Measurements from ENCODE around the gene TNS1. TPM values are rescaled to one million over a fixed set of nuclear protein-coding genes. Genes with fewer than 3 reads are reported as not detected.
A peak's percentile ranks its signal among the peaks of the same experiment; 100 is the strongest.

The TNS1 gene
- total RNA-seq, 1 donor from 2014 or later = 11.6 TPM

DNA sequence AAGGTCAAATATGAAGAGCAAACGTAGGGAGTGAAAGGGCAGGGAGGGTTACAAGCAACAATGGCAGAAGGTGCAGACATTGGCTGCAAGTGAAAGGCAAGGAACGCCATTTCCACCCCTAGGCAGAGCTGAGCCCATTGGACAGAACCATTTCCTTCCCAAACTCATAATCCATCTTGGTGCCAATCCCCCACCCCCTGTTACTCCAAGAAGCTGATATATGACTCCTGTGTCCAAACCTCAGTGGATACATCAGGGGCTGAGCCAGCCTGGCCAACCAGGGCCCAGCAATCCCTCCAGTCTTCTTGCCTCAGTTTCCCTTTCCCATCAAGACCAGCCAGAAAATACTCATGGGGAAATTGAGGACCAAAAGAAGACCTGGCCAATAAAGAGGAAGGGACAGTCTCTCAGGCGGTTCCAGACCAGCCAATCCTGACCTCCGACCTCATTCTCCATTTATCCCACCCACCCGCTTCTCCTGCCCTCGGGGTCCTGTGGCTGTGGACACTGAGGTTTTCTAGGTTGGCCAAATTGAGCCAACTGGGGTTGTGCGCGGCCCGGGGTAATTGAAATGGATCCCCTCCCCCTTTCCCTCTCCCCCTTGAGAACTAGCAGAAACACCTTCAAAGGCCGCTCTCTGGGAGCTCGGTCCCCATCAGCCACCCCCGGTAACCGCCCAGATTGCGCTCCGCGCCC, 24.8 kb downstream of the TNS1 start:
- DNase-seq (ENCODE audit: low spot score) = no peak
- H3K4me3 Mint-ChIP-seq (ENCODE audit: unreplicated experiment) = peak overlapping the region; percentile 82
- TF ChIP-seq, protein P1, sequence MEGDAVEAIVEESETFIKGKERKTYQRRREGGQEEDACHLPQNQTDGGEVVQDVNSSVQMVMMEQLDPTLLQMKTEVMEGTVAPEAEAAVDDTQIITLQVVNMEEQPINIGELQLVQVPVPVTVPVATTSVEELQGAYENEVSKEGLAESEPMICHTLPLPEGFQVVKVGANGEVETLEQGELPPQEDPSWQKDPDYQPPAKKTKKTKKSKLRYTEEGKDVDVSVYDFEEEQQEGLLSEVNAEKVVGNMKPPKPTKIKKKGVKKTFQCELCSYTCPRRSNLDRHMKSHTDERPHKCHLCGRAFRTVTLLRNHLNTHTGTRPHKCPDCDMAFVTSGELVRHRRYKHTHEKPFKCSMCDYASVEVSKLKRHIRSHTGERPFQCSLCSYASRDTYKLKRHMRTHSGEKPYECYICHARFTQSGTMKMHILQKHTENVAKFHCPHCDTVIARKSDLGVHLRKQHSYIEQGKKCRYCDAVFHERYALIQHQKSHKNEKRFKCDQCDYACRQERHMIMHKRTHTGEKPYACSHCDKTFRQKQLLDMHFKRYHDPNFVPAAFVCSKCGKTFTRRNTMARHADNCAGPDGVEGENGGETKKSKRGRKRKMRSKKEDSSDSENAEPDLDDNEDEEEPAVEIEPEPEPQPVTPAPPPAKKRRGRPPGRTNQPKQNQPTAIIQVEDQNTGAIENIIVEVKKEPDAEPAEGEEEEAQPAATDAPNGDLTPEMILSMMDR (IDR thresholded peaks at IDR 0.05; ENCODE audit: unreplicated experiment) = no peak
- peaks cover 5% of the 10 kb centered on the region for H3K36me3 Mint-ChIP-seq (ENCODE audit: low read depth, unreplicated experiment)
- peaks cover 8% of the 10 kb centered on the region for H3K27me3 Mint-ChIP-seq (ENCODE audit: unreplicated experiment)
- peaks cover 19% of the 10 kb centered on the region for H3K4me1 Mint-ChIP-seq (ENCODE audit: unreplicated experiment)
- no peaks in the 10 kb centered on the region for H3K9me3 Mint-ChIP-seq (ENCODE audit: unreplicated experiment)
- no peak overlapping the region for H3K27ac Mint-ChIP-seq (ENCODE audit: unreplicated experiment)

DNA sequence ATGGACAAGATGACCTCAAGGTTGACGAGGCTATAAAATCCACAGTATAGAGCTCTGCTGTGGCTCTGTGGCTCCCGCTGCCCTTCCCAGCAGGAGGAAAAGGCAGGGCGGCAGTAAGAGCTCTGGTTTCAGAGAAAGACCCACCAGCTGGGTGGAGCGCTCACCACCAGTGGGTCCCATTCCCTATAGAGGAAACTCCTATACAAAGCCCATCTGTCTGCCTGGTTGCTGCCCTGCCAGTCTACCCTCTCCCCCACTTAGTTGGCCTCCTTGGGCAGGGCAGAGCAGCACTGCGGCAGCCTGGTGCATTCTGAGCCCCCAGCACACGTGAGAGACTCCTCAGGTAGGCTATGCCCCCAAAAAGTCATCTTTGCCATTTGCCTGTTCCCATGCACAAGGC, 26.5 kb downstream of the TNS1 start:
- no peak for DNase-seq (ENCODE audit: low spot score)
- no peak overlapping the region for H3K27ac Mint-ChIP-seq (ENCODE audit: unreplicated experiment)
- peaks cover 8% of the 10 kb centered on the region for H3K27me3 Mint-ChIP-seq (ENCODE audit: unreplicated experiment)
- no peaks in the 10 kb centered on the region for H3K36me3 Mint-ChIP-seq (ENCODE audit: low read depth, unreplicated experiment)
- TF ChIP-seq, protein P1 (IDR thresholded peaks at IDR 0.05; ENCODE audit: unreplicated experiment) = no peak
- peaks cover 12% of the 10 kb centered on the region for H3K4me1 Mint-ChIP-seq (ENCODE audit: unreplicated experiment)
- H3K4me3 Mint-ChIP-seq (ENCODE audit: unreplicated experiment) = no peak overlapping the region
- H3K9me3 Mint-ChIP-seq (ENCODE audit: unreplicated experiment) = no peaks in the 10 kb centered on the region

DNA sequence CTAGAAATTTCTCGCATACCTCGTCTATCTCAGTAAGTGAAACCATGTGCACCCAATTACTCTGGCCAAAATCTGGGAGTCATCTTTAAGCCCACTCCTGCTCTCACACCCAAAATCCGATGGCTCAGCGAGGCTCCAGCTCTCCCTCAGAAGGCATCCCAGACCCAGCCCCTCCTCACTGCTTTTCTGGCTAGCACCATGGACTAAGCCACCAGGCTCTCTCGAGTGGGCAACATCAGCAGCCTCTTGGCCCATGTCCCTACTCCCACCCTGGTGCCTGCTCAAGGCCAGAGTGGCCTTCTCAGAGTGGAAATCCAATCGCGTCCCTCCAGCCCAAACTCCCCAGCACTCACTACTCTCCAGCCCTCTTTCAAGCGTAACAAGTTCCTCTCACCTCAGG, 27.2 kb downstream of the TNS1 start:
- H3K27me3 Mint-ChIP-seq (ENCODE audit: unreplicated experiment) = peaks cover 8% of the 10 kb centered on the region
- H3K9me3 Mint-ChIP-seq (ENCODE audit: unreplicated experiment) = no peaks in the 10 kb centered on the region
- peaks cover 9% of the 10 kb centered on the region for H3K4me1 Mint-ChIP-seq (ENCODE audit: unreplicated experiment)
- no peaks in the 10 kb centered on the region for H3K36me3 Mint-ChIP-seq (ENCODE audit: low read depth, unreplicated experiment)
- TF ChIP-seq, protein P1 (IDR thresholded peaks at IDR 0.05; ENCODE audit: unreplicated experiment) = no peak
- H3K27ac Mint-ChIP-seq (ENCODE audit: unreplicated experiment) = no peak overlapping the region
- DNase-seq (ENCODE audit: low spot score) = no peak
- H3K4me3 Mint-ChIP-seq (ENCODE audit: unreplicated experiment) = no peak overlapping the region

DNA sequence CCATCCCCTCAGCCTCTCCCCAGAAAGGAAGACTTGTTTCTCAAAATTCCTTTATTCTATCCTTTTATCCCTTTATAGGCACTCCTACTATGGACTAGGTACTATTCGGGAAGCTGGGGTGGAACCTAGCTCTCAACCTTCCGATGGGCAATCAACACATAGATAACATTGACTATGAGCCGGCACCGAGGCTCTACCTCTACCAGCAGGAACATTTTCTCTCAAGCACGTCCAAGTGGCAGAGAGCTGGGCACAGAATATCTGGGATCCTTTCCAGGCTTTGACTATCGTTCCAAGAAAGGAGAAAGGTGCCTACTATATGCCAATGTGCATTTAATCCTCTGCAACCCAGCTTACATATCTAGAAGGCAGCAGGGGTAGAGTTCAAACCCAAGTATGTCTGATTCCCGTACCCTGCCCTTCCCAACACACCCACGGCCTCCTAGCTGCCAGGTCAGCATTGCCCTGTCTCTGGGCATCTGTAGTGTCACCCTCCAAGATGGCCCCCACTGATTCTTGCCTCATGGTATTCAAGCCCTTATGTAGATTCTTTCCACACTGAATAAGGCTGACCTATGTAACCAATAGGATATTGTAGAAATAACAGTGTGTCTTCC, 28.3 kb downstream of the TNS1 start:
- TF ChIP-seq, protein P1 (IDR thresholded peaks at IDR 0.05; ENCODE audit: unreplicated experiment) = no peak
- Mint-ChIP-seq H3K27ac (ENCODE audit: unreplicated experiment) (no peak overlapping the region), H3K4me3 (ENCODE audit: unreplicated experiment) (no peak overlapping the region), H3K36me3 (ENCODE audit: low read depth, unreplicated experiment) (no peaks in the 10 kb centered on the region), H3K4me1 (ENCODE audit: unreplicated experiment) (peaks cover 5% of the 10 kb centered on the region), H3K27me3 (ENCODE audit: unreplicated experiment) (peaks cover 7% of the 10 kb centered on the region), H3K9me3 (ENCODE audit: unreplicated experiment) (no peaks in the 10 kb centered on the region)
- no peak for DNase-seq (ENCODE audit: low spot score)

All from endothelial cell (in vitro differentiated cells).